Mesenchymal stem cell (in vitro differentiated cells and primary cell): Measurements from ENCODE around the gene KPTN.
"Not testable (repeated sequence)": the region's sequence is repeated elsewhere in the genome, so short reads cannot be mapped to it uniquely, and the experiment has no call there.

Source experiments
- DNase-seq: peaks from one replicate; pipeline ENCODE4 v3.0.0-alpha.2; 2013
- H2AFZ ChIP-seq: one replicate; pipeline ENCODE4 v1.6.1; 2013; ENCODE audit warnings: low read depth, mild to moderate bottlenecking, control low read depth, inconsistent platforms, low read length, moderate library complexity
- H2AK5ac ChIP-seq: 2 replicates; pipeline ENCODE4 v1.6.1; 2013; ENCODE audit warnings: low read length, moderate library complexity, mild to moderate bottlenecking, inconsistent platforms; ENCODE audit not compliant: severe bottlenecking
- H2BK120ac ChIP-seq: one replicate; pipeline ENCODE4 v1.6.1; 2013; ENCODE audit warnings: low read depth, mild to moderate bottlenecking, inconsistent platforms, low read length, moderate library complexity
- H2BK12ac ChIP-seq, 2 experiments: one replicate each; pipeline ENCODE4 v1.6.1; 2013; ENCODE audit warnings: inconsistent platforms in 2 of 2, low read length in 2 of 2, mild to moderate bottlenecking in 2 of 2, moderate library complexity in 2 of 2, control low read depth in 1 of 2
- H2BK15ac ChIP-seq: one replicate; pipeline ENCODE4 v1.6.1; 2013; ENCODE audit warnings: mild to moderate bottlenecking, low read depth, inconsistent platforms; ENCODE audit not compliant: poor library complexity, severe bottlenecking
- H2BK5ac ChIP-seq: 2 replicates; pipeline ENCODE4 v1.6.1; 2013; ENCODE audit warnings: low read depth, mild to moderate bottlenecking, low read length, control low read depth, inconsistent platforms; ENCODE audit not compliant: poor library complexity, severe bottlenecking
- H3K14ac ChIP-seq, 2 experiments: one replicate each; pipeline ENCODE4 v1.6.1; 2013; ENCODE audit warnings: inconsistent platforms in 2 of 2, low read length in 2 of 2, control low read depth in 1 of 2, mild to moderate bottlenecking in 1 of 2, moderate library complexity in 1 of 2
- H3K18ac ChIP-seq, 2 experiments: one replicate each; pipeline ENCODE4 v1.6.1; 2013; ENCODE audit warnings: inconsistent platforms in 2 of 2, low read length in 2 of 2, control low read depth in 1 of 2, low read depth in 1 of 2, mild to moderate bottlenecking in 1 of 2
- H3K23ac ChIP-seq, 2 experiments: one replicate each; pipeline ENCODE4 v1.6.1; 2013; ENCODE audit warnings: inconsistent platforms in 2 of 2, low read length in 2 of 2, mild to moderate bottlenecking in 2 of 2, moderate library complexity in 2 of 2, control low read depth in 1 of 2
- H3K27ac ChIP-seq: 2 replicates; pipeline ENCODE4 v1.5.1; 2013; ENCODE audit warnings: mild to moderate bottlenecking, moderate library complexity, low read length, control low read depth, inconsistent platforms; ENCODE audit not compliant: poor library complexity, severe bottlenecking
- H3K27me3 ChIP-seq, 2 experiments: 2 replicates each; pipeline versions ENCODE4 v1.6.1 to v1.7.0; 2013; ENCODE audit warnings: low read length in 2 of 2, mild to moderate bottlenecking in 2 of 2, moderate library complexity in 2 of 2, control low read depth in 1 of 2, inconsistent platforms in 1 of 2; ENCODE audit not compliant: control insufficient read depth in 1 of 2, insufficient read depth in 1 of 2
- H3K36me3 ChIP-seq, 2 experiments: 2 replicates each; pipeline versions ENCODE4 v1.6.1 to v1.7.0; 2013; ENCODE audit warnings: low read length in 2 of 2, control low read depth in 1 of 2, inconsistent platforms in 1 of 2, low read depth in 1 of 2, mild to moderate bottlenecking in 1 of 2; ENCODE audit not compliant: insufficient read depth in 2 of 2, control insufficient read depth in 1 of 2
- H3K4ac ChIP-seq, 2 experiments: one replicate each; pipeline ENCODE4 v1.6.1; 2013; ENCODE audit warnings: inconsistent platforms in 2 of 2, low read length in 2 of 2, mild to moderate bottlenecking in 2 of 2, moderate library complexity in 2 of 2, control low read depth in 1 of 2, low read depth in 1 of 2
- H3K4me1 ChIP-seq: 2 replicates; pipeline ENCODE4 v1.6.1; 2013; ENCODE audit warnings: low read depth, low read length, control low read depth; ENCODE audit not compliant: control insufficient read depth, insufficient read depth
- H3K4me2 ChIP-seq: 2 replicates; pipeline ENCODE4 v1.6.1; 2013; ENCODE audit warnings: low read length, mild to moderate bottlenecking, inconsistent platforms; ENCODE audit not compliant: poor library complexity, severe bottlenecking
- H3K4me3 ChIP-seq, 2 experiments: 2 replicates each; pipeline versions ENCODE4 v1.5.1 to v1.7.0; 2013; ENCODE audit warnings: low read length in 2 of 2, mild to moderate bottlenecking in 2 of 2, control low read depth in 1 of 2, low read depth in 1 of 2; ENCODE audit not compliant: insufficient read depth in 1 of 2
- H3K79me1 ChIP-seq: replicated peaks from 2 replicates; pipeline ENCODE4 v1.6.1; 2013; ENCODE audit warnings: mild to moderate bottlenecking, control low read depth, low read length, inconsistent platforms; ENCODE audit not compliant: poor library complexity, severe bottlenecking
- H3K9ac ChIP-seq: 2 replicates; pipeline ENCODE4 v1.7.0; 2013; ENCODE audit warnings: mild to moderate bottlenecking, low read length, moderate library complexity
- H3K9me3 ChIP-seq: 2 replicates; pipeline ENCODE4 v1.7.0; 2013; ENCODE audit warnings: mild to moderate bottlenecking, low read length; ENCODE audit not compliant: control insufficient read depth
- H4K8ac ChIP-seq: one replicate; pipeline ENCODE4 v1.6.1; 2013; ENCODE audit warnings: inconsistent platforms, mild to moderate bottlenecking, low read length, moderate library complexity
- H4K91ac ChIP-seq: one replicate; pipeline ENCODE4 v1.6.1; 2013; ENCODE audit warnings: mild to moderate bottlenecking, low read length, inconsistent platforms
- WGBS: methylation state at CpG from one replicate; pipeline ENCODE4 v1.1.7; 2013; ENCODE audit warnings: mixed read lengths; 5-methylcytosine and 5-hydroxymethylcytosine counted together

KPTN gene

GRCh38 chr19:47486220-47486619 lies 2.2 kb upstream of the KPTN start:
- not testable (repeated sequence) for H4K91ac ChIP-seq, H2BK15ac ChIP-seq, H2BK120ac ChIP-seq, H3K9ac ChIP-seq, H2AFZ ChIP-seq, H3K27ac ChIP-seq, H3K27me3 ChIP-seq, H4K8ac ChIP-seq, H3K23ac ChIP-seq, H3K18ac ChIP-seq, H3K4ac ChIP-seq, H3K14ac ChIP-seq, H2AK5ac ChIP-seq, H2BK5ac ChIP-seq, H3K9me3 ChIP-seq, H3K4me2 ChIP-seq, H3K4me3 ChIP-seq, DNase-seq, H2BK12ac ChIP-seq, H3K79me1 ChIP-seq
- Histone ChIP-seq H3K36me3 (peaks cover 44 to 53% of the 10 kb centered on the region in 2 experiments), H3K4me1 (peaks cover 12% of the 10 kb centered on the region)
- WGBS: 98% methylated on average over 10 of the region's 13 CpGs

- no peak for DNase-seq
- H2BK120ac ChIP-seq: no peak overlapping the region
- H3K9ac ChIP-seq: peak overlapping the region; percentile 97
- H3K79me1 ChIP-seq: peaks cover 4% of the 10 kb centered on the region
- H4K8ac ChIP-seq: no peak overlapping the region
- H2AFZ ChIP-seq: no peak overlapping the region
- peaks cover 13% of the 10 kb centered on the region for H3K4me1 ChIP-seq
- H3K9me3 ChIP-seq: no peaks in the 10 kb centered on the region
- H3K14ac ChIP-seq: no peak overlapping the region
- no peak overlapping the region for H4K91ac ChIP-seq
- peaks cover 0 to 4% of the 10 kb centered on the region in 2 experiments for H3K27me3 ChIP-seq
- no peak overlapping the region for H3K4me2 ChIP-seq
- no peak overlapping the region for H2AK5ac ChIP-seq
- H3K23ac ChIP-seq: no peak overlapping the region
- H3K18ac ChIP-seq: no peak overlapping the region
- no peak overlapping the region for H3K4ac ChIP-seq
- no peak overlapping the region for H2BK12ac ChIP-seq
- peaks cover 34 to 43% of the 10 kb centered on the region in 2 experiments for H3K36me3 ChIP-seq
- 96% methylated on average over 6 of the region's 6 CpGs for WGBS
- H2BK5ac ChIP-seq: no peak overlapping the region
- H3K27ac ChIP-seq: no peak overlapping the region
- H2BK15ac ChIP-seq: no peak overlapping the region
- peak overlapping the region in 1 of 2 experiments; percentile 91 for H3K4me3 ChIP-seq
Measured at GRCh38 chr19:47485210-47485609, 1.2 kb upstream of the KPTN start.

DNA sequence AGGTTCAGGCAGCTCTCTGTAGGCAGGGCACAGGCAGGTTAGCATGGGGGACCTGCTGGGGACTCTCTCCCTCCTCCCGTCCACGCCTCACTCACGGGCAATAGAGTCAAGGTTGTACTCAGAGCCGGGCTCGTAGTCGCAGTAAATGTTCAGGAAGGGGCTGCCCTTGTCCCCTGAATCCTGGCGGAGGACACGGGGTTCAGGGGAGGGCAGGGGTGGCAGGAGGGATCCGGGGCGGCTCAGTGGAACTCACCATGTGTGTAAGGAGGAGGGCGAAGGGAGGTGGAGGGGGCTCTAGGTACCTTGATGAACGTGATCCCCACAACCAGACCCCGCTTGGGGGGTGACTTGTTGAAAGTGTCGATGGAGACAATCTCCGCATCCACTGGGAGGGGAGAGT lies 819 bp downstream of the KPTN start:
- Histone ChIP-seq H3K14ac (no peak overlapping the region), H3K23ac (no peak overlapping the region), H3K27ac (no peak overlapping the region), H2AFZ (no peak overlapping the region), H3K4ac (no peak overlapping the region), H2BK15ac (no peak overlapping the region), H3K36me3 (peaks cover 17 to 26% of the 10 kb centered on the region in 2 experiments), H3K27me3 (peaks cover 0 to 9% of the 10 kb centered on the region in 2 experiments), H4K91ac (no peak overlapping the region), H2AK5ac (no peak overlapping the region), H3K4me3 (peak overlapping the region in 1 of 2 experiments; percentile 91), H2BK120ac (no peak overlapping the region), H3K9ac (peak overlapping the region; percentile 97), H2BK12ac (no peak overlapping the region), H3K4me2 (no peak overlapping the region), H2BK5ac (no peak overlapping the region), H4K8ac (no peak overlapping the region), H3K4me1 (peaks cover 11% of the 10 kb centered on the region), H3K9me3 (no peaks in the 10 kb centered on the region), H3K79me1 (no peaks in the 10 kb centered on the region), H3K18ac (no peak overlapping the region)
- 92% methylated on average over 13 of the region's 15 CpGs for WGBS
- DNase-seq: no peak

- H2BK5ac ChIP-seq: no peak overlapping the region
- no peak overlapping the region for H2BK12ac ChIP-seq
- no peak overlapping the region for H3K9ac ChIP-seq
- no peak overlapping the region for H3K23ac ChIP-seq
- peaks cover 0 to 9% of the 10 kb centered on the region in 2 experiments for H3K27me3 ChIP-seq
- no peaks in the 10 kb centered on the region for H3K9me3 ChIP-seq
- H2AFZ ChIP-seq: no peak overlapping the region
- no peak overlapping the region for H4K91ac ChIP-seq
- H2AK5ac ChIP-seq: no peak overlapping the region
- H3K4ac ChIP-seq: no peak overlapping the region
- H3K4me3 ChIP-seq: no peak overlapping the region
- 100% methylated on average over 4 of the region's 4 CpGs for WGBS
- H2BK15ac ChIP-seq: no peak overlapping the region
- no peak for DNase-seq
- no peak overlapping the region for H3K4me2 ChIP-seq
- no peaks in the 10 kb centered on the region for H3K79me1 ChIP-seq
- H2BK120ac ChIP-seq: no peak overlapping the region
- H3K4me1 ChIP-seq: peaks cover 11% of the 10 kb centered on the region
- no peak overlapping the region for H3K18ac ChIP-seq
- no peak overlapping the region for H3K14ac ChIP-seq
- H3K36me3 ChIP-seq: peaks cover 10 to 12% of the 10 kb centered on the region in 2 experiments
- H4K8ac ChIP-seq: no peak overlapping the region
- no peak overlapping the region for H3K27ac ChIP-seq
Measured at GRCh38 chr19:47481460-47482052, 2.5 kb downstream of the KPTN start.
